Glutamatergic neuron (in vitro differentiated cells): ENCODE measurements around the gene RHBDF1. TPM values are rescaled to one million over a fixed set of nuclear protein-coding genes. Genes with fewer than 3 reads are reported as not detected.

ENCODE experiments used
- DNase-seq: peaks from one replicate; pipeline ENCODE4 v3.0.0; 2022
- H3K27ac Mint-ChIP-seq: one replicate; pipeline ENCODE4 v1.8.0; 2020; ENCODE audit warnings: mild to moderate bottlenecking, mixed read lengths, inconsistent platforms; ENCODE audit not compliant: unreplicated experiment
- H3K27me3 Mint-ChIP-seq: one replicate; pipeline ENCODE4 v1.8.0; 2020; ENCODE audit warnings: mild to moderate bottlenecking, moderate library complexity, mixed read lengths, inconsistent platforms; ENCODE audit not compliant: unreplicated experiment
- H3K36me3 Mint-ChIP-seq: one replicate; pipeline ENCODE4 v1.8.0; 2020; ENCODE audit warnings: mild to moderate bottlenecking, mixed read lengths, inconsistent platforms; ENCODE audit not compliant: unreplicated experiment
- H3K4me1 Mint-ChIP-seq: one replicate; pipeline ENCODE4 v1.8.0; 2020; ENCODE audit warnings: mild to moderate bottlenecking, low read depth, mixed read lengths, inconsistent platforms; ENCODE audit not compliant: unreplicated experiment
- H3K4me3 Mint-ChIP-seq: one replicate; pipeline ENCODE4 v1.8.0; 2020; ENCODE audit warnings: mild to moderate bottlenecking, mixed read lengths, inconsistent platforms; ENCODE audit not compliant: unreplicated experiment
- H3K9me3 Mint-ChIP-seq: one replicate; pipeline ENCODE4 v1.8.0; 2020; ENCODE audit warnings: mild to moderate bottlenecking, moderate library complexity, mixed read lengths, inconsistent platforms; ENCODE audit not compliant: unreplicated experiment
- total RNA-seq: library from RNA; stranded (reverse); fragmentation: NEBNext Ultra II Directional; extraction: Animal tissue kit (Norgen Biotek cat#: 25700); gene quantifications from one replicate; pipeline ENCODE4 v1.2.1, GENCODE V29; 2021; ENCODE audit not compliant: unreplicated experiment
- TF ChIP-seq, protein P1 (sequence below): fragments of 200-600 bp; sonication (generic); IDR thresholded peaks from one replicate; pipeline ENCODE4 v1.5.0; 2021; ENCODE audit not compliant: partially characterized antibody, unreplicated experiment

RHBDF1 gene
- total RNA-seq, 1 donor from 2014 or later: 25.2 TPM

DNA sequence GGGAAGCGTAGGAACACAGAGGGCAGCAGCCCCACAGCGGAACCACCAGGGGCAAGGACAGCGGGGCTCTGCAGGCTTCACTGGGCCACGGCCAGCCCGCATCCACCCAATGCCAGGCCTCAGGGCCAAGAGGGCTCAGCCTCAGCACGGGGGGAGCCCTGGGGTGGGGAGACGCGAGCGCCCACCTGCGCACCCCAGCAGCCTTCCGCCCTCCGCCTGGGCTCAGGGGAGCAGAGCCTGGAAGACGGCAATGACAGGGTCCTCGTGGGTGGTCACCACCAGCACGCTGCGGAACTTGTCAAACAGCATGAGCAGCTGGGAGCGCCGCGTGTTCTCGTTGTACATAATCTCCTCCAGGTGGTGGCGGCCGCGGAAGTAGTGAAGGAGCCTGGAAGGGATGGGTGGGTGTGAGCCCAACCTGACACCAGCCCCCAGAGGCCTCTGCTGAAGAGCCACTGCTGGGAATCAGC, 14.1 kb upstream of the RHBDF1 start:
- H3K27me3 Mint-ChIP-seq: peaks cover 8% of the 10 kb centered on the region
- H3K36me3 Mint-ChIP-seq: no peaks in the 10 kb centered on the region
- no peak overlapping the region for H3K27ac Mint-ChIP-seq

DNA sequence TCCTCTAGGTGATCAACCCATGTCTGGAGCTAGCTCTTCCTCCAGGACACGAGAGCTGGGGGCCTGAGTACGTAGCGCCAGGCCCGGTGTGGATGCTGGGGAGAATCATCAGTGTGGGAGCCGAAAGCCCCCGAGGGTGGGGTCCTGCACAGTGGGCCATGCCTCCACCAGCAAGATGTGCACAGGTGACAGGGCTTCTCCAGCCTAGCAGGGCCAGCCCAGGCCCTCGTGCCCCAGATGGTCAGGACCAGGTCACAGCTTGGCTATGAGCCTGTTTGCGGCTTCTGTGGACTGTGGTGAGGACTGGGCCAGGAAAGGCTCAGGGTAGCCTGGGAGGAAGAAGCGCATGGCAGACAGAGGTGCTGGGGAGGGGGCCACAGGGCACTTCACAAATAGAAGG, 13.4 kb upstream of the RHBDF1 start:
- no peak overlapping the region for H3K27ac Mint-ChIP-seq
- no peak overlapping the region for H3K4me3 Mint-ChIP-seq
- no peaks in the 10 kb centered on the region for H3K4me1 Mint-ChIP-seq
- H3K27me3 Mint-ChIP-seq: peaks cover 8% of the 10 kb centered on the region
- DNase-seq: no peak
- no peaks in the 10 kb centered on the region for H3K36me3 Mint-ChIP-seq
- TF ChIP-seq, protein P1, sequence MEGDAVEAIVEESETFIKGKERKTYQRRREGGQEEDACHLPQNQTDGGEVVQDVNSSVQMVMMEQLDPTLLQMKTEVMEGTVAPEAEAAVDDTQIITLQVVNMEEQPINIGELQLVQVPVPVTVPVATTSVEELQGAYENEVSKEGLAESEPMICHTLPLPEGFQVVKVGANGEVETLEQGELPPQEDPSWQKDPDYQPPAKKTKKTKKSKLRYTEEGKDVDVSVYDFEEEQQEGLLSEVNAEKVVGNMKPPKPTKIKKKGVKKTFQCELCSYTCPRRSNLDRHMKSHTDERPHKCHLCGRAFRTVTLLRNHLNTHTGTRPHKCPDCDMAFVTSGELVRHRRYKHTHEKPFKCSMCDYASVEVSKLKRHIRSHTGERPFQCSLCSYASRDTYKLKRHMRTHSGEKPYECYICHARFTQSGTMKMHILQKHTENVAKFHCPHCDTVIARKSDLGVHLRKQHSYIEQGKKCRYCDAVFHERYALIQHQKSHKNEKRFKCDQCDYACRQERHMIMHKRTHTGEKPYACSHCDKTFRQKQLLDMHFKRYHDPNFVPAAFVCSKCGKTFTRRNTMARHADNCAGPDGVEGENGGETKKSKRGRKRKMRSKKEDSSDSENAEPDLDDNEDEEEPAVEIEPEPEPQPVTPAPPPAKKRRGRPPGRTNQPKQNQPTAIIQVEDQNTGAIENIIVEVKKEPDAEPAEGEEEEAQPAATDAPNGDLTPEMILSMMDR: no peak
- peaks cover 2% of the 10 kb centered on the region for H3K9me3 Mint-ChIP-seq

More for the DNA sequence above, 14.1 kb upstream of the RHBDF1 start:
- DNase-seq: no peak
- Mint-ChIP-seq H3K4me3 (no peak overlapping the region), H3K4me1 (no peaks in the 10 kb centered on the region), H3K9me3 (peaks cover 2% of the 10 kb centered on the region)
- TF ChIP-seq, protein P1: no peak

DNA sequence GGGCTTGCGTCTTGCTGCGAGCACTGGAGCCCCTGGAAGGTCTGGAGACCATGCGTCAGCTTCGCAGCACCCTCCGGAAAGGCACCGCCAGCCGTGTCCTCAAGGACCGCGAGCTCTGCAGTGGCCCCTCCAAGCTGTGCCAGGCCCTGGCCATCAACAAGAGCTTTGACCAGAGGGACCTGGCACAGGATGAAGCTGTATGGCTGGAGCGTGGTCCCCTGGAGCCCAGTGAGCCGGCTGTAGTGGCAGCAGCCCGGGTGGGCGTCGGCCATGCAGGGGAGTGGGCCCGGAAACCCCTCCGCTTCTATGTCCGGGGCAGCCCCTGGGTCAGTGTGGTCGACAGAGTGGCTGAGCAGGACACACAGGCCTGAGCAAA, 13.0 kb upstream of the RHBDF1 start:
- Mint-ChIP-seq H3K27ac (no peak overlapping the region), H3K4me1 (no peaks in the 10 kb centered on the region), H3K36me3 (no peaks in the 10 kb centered on the region), H3K9me3 (peaks cover 2% of the 10 kb centered on the region), H3K4me3 (no peak overlapping the region), H3K27me3 (peaks cover 8% of the 10 kb centered on the region)
- TF ChIP-seq, protein P1: no peak
- DNase-seq: no peak

DNA sequence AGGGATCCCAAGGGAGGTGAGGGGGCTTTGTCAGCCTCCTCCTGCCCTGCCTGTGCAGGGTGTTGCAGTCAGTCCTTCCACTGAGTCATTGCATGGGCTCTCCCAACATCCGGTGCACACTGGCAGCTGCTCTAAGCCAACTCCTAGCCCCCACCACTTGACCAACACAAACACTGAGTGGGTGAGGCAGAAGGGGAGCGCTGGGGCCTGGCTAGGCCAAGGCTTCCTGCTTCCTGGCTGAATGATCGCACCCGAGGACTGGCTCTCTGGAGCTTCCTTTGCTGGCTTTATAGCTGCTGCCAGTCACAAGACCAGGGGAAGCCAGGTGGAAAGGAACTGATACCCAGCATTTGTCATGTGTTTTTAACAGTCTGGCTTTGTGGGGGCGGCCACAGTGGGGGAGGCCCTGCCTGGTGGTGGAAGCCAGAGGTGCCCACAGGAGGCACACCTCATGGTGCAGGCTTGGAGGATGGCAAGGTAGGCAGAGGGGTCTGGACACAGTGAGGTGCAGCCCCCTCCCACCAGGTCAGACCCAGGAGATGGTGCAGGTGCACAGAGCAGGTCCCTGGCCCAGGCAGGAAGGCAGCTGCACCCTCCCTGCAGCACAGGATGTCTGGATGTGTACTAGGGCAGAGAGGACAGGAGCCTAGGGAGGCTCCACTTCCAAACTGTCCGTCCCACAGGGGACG, 12.4 kb upstream of the RHBDF1 start:
- Mint-ChIP-seq H3K9me3 (peaks cover 2% of the 10 kb centered on the region), H3K36me3 (no peaks in the 10 kb centered on the region), H3K27ac (no peak overlapping the region), H3K4me1 (no peaks in the 10 kb centered on the region), H3K27me3 (peaks cover 8% of the 10 kb centered on the region), H3K4me3 (no peak overlapping the region)
- TF ChIP-seq, protein P1: no peak
- no peak for DNase-seq

DNA sequence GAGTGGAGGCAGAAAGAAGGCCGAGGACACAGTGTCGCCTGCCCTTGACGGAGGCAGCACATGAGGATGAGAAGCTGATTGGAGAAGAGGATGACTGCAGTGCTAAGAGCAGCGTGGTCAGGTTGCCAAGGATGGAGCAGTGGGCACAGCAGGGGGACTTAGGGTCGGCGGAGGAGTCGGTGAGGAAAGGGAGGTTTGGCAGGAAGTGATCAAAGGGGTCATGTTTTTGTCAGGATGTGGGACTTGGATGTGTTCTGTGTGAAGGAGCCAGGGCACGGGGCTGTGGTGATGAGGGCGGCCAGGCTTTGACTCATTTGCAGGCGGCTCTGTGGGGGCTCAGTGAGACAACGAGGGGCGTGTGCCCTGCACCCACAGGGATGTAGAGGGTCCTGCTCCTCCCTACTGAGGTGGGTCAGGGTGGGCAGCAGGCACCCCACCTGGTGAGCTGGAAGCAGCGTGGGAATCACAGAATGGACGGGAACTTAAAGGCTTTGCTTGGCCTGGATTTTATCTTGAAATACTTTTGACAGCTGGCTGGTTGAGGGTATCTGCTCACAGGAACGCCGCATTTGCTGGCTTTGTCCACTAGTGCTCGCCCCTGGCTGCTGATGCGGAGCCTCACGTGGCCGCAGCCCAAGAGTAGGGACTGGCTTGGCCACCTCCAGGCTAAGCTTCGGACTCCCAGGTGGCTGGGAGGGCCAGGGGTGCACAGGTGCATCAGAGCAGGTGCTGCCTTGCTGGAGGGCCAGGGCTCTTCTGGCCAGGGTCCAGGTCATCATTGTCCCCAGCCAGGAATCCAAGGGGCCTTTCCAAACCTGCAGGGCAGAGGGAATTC, 11.6 kb upstream of the RHBDF1 start:
- H3K27ac Mint-ChIP-seq: no peak overlapping the region
- no peaks in the 10 kb centered on the region for H3K36me3 Mint-ChIP-seq
- DNase-seq: no peak
- H3K27me3 Mint-ChIP-seq: peaks cover 8% of the 10 kb centered on the region
- H3K9me3 Mint-ChIP-seq: peaks cover 2% of the 10 kb centered on the region
- TF ChIP-seq, protein P1: no peak
- peaks cover 2% of the 10 kb centered on the region for H3K4me1 Mint-ChIP-seq
- H3K4me3 Mint-ChIP-seq: peak overlapping the region; percentile 5
